GM19351 (cell line): ENCODE data around the gene PINK1.
"Not testable (repeated sequence)": the region's sequence is repeated elsewhere in the genome, so short reads cannot be mapped to it uniquely, and the experiment has no call there.

Experiments
- ATAC-seq: cut with Tn5 transposase; IDR thresholded peaks from one replicate; pipeline ENCODE4 v1.9.1; 2021; ENCODE audit warnings: mild to moderate bottlenecking, moderate library complexity; ENCODE audit not compliant: unreplicated experiment

The PINK1 gene

GRCh38 chr1:20633190-20634064 lies at the start of gene PINK1:
TSS of gene PINK1 (plus strand) at chr1:20633458. CDS start at chr1:20633549, 91 bp downstream.
- ATAC-seq: peak; percentile 77

- ATAC-seq: no peak
Measured at GRCh38 chr1:20584890-20585289, 48.4 kb upstream of the PINK1 start.

- ATAC-seq: no peak
Measured at GRCh38 chr1:20586953-20587660, 46.2 kb upstream of the PINK1 start.

- ATAC-seq: no peak
Measured at GRCh38 chr1:20587661-20588053, 45.6 kb upstream of the PINK1 start.

GRCh38 chr1:20588634-20589225 lies 44.5 kb upstream of the PINK1 start, which contains the start of gene CDA:
TSS of gene CDA (plus strand) at chr1:20589097. CDS start at chr1:20589130, 33 bp downstream.
- ATAC-seq: no peak

GRCh38 chr1:20589331-20590278 lies 43.7 kb upstream of the PINK1 start:
- ATAC-seq: no peak

- ATAC-seq: no peak
Measured at GRCh38 chr1:20590306-20590777, 42.9 kb upstream of the PINK1 start.

- no peak for ATAC-seq
Measured at GRCh38 chr1:20593756-20594155, 39.5 kb upstream of the PINK1 start.

GRCh38 chr1:20594746-20595145 lies 38.5 kb upstream of the PINK1 start:
- ATAC-seq: no peak

- no peak for ATAC-seq
Measured at GRCh38 chr1:20596106-20596505, 37.2 kb upstream of the PINK1 start.

- no peak for ATAC-seq
Measured at GRCh38 chr1:20597650-20598049, 35.6 kb upstream of the PINK1 start.

GRCh38 chr1:20600156-20600555 lies 33.1 kb upstream of the PINK1 start:
- ATAC-seq: no peak

- ATAC-seq: no peak
Measured at GRCh38 chr1:20601129-20601825, 32.0 kb upstream of the PINK1 start.

GRCh38 chr1:20602851-20603450 lies 30.3 kb upstream of the PINK1 start:
- no peak for ATAC-seq

- no peak for ATAC-seq
Measured at GRCh38 chr1:20603504-20604464, 29.5 kb upstream of the PINK1 start.

- ATAC-seq: no peak
Measured at GRCh38 chr1:20604678-20605077, 28.6 kb upstream of the PINK1 start.

- ATAC-seq: not testable (repeated sequence)
Measured at GRCh38 chr1:20606801-20607570, 26.3 kb upstream of the PINK1 start.
